Epithelial cell of esophagus (primary cell): ENCODE data around the gene KLK12.

Experiments
- DNase-seq: peaks from one replicate; pipeline ENCODE4 v3.0.0; 2010; ENCODE audit warnings: low read depth
- H3K4me3 ChIP-seq: 2 replicates; pipeline ENCODE4 v1.5.1; 2011; ENCODE audit warnings: mild to moderate bottlenecking, low read length, control low read depth
- TF ChIP-seq, protein P1 (sequence below): IDR thresholded peaks from 2 replicates; pipeline ENCODE4 v1.5.1; 2011; ENCODE audit warnings: low read depth, mild to moderate bottlenecking, low read length, control low read depth, inconsistent platforms; ENCODE audit not compliant: insufficient read depth; ENCODE audit errors: missing control alignments

Gene KLK12

DNA sequence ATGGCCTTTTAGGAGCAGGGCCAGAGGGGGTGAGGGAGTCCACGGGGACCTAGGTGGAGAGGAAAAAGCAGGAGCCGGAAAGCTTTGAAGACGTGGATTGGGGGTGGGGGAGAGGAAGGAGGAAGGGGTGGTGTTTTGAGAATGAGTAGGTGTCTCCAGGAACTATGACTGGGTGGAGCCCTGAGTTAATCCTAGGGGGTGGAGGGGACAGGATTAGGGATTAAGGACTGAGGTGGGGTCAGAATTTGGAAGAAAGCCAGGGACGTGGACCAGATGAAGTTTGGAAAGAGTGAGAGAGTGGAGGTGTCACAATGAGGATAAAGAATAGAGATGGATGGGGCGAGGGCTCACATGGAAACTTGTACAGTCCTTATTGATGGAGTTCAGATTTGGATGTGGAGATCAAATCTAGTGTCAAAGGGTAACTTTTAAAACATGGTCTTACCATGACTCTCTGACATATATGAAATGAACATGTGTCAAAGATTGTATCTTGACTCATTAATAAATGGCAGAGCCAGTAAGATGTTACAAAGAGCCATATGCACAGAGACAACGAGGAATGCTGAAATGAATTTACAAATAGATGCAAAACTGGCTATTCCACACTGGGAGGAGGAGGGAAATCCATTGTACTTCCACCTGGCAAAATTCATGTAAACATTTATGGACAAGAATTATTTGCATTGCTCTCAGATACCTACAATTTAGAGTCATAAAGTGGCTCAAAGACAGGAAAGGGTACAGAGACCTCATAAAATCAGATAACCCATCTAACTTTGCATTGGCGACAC is 31.8 kb upstream of the KLK12 start:
- no peak overlapping the region for H3K4me3 ChIP-seq
- DNase-seq = no peak
- TF ChIP-seq, protein P1, sequence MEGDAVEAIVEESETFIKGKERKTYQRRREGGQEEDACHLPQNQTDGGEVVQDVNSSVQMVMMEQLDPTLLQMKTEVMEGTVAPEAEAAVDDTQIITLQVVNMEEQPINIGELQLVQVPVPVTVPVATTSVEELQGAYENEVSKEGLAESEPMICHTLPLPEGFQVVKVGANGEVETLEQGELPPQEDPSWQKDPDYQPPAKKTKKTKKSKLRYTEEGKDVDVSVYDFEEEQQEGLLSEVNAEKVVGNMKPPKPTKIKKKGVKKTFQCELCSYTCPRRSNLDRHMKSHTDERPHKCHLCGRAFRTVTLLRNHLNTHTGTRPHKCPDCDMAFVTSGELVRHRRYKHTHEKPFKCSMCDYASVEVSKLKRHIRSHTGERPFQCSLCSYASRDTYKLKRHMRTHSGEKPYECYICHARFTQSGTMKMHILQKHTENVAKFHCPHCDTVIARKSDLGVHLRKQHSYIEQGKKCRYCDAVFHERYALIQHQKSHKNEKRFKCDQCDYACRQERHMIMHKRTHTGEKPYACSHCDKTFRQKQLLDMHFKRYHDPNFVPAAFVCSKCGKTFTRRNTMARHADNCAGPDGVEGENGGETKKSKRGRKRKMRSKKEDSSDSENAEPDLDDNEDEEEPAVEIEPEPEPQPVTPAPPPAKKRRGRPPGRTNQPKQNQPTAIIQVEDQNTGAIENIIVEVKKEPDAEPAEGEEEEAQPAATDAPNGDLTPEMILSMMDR = no peak

DNA sequence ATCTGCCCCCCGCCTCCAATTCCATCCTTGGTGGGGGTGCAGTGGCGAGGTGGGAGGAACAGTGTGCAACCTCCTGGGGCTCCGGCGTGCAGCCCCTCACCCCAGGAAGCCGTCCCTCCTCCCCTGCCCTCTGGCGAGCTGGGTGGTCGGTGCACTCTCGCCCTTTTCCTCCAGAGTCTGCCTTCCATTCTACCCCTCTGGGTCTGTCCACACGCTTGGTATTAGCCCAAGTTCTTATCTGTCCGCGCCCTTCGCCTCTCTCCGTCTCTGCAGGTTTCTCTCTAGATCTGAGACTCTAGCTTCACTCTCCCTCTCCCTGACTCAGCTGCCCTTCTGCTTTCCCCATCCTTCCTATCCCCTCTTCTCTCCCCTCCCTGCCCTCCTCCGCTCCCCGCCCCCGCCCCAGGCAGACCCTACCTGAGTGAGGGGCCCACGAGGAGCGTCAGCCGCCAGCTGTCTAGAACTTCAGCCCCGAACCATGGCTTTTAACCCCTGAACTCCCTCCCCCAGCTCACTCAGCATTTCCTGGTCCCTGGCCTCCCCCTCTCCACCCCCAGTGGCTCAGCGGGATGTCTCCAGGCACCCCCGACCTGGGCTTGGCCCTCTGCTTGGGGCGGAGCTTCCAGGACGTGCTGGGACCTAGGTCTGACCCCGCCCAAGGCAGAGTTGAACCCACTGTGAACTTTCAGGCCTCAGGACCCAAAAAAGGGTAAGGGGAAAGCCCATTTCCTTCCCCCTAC is 30.6 kb upstream of the KLK12 start:
- H3K4me3 ChIP-seq = no peak overlapping the region
- TF ChIP-seq, protein P1 = no peak
- no peak for DNase-seq

DNA sequence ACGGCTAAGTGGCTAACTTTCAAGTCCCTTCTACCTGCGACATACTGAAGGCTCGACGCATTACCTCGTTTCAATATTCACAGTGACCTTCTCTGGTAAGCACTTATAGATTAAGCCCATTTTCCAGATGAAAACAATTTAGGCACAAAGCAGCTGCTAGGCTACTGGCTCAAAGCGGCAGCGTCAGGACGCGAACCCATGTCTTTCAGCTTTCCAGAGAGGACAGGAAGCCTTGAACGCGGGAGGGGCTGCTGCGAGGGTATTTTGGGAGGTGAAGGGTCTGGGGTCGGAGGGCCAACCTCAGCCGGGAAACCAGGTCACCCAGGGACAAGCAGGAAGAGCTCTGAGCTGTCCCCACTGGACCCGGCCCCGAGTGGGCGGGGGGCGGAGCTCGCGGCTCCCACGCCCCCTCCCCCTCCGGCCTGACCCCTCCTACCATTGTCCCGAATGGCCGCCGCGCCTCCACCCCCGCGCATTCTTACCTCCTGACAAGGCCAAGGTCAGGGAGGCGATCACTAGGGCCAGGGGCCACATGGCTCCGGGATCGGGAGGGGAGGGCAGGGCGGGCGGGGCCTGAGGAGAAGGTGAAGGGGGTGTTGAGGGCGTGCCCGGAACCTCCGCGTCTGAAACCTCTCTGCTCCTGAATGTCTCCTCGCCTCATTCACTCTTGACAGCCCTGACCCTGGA is 29.9 kb upstream of the KLK12 start, which contains the start of gene KLK13:
KLK13 (minus strand) TSS at position 559 of the 687 bp plus-strand sequence; CDS start at position 534, 25 bp downstream.
- no peak within 1 kb of the TSS for H3K4me3 ChIP-seq
- TF ChIP-seq, protein P1 = no peak
- no peak for DNase-seq

DNA sequence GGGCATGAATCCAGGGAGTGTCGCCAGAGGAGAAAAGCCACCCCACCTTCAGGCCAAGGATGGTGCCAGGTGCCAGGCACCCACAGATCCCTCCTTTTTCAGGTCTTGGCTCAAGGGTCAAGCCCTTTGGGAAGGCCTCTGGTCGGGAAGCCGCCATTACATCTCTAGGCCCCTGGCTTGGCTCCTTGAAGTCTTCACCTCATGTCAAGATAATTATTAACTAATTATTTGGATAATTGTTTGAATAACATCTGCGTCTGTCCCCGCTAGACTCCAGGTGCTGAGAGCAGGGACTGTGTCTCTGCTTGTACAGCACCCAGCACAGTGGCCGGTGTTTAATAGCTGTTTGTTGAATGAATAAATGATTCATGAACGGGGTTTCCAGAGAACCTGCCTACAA is 28.9 kb upstream of the KLK12 start:
- H3K4me3 ChIP-seq = no peak overlapping the region
- DNase-seq = no peak
- TF ChIP-seq, protein P1 = no peak

DNA sequence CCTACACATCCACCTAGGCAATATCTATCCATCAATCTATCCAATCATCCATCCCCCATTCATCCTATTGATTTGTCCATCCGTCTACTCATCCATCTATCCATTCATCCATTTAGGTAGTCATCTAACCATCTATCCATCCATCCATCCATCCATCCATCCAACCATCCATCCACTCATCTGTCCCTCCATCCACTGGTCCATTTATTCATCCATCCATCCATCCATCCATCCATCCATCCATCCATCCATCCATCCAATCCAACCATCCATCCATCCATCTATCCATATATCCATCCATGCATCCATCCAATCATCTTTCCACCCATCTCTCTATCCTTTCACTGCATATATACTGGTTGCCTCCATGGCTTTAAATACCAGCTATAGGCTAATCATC is 26.2 kb upstream of the KLK12 start:
- TF ChIP-seq, protein P1 = no peak
- DNase-seq = no peak
- no peak overlapping the region for H3K4me3 ChIP-seq

DNA sequence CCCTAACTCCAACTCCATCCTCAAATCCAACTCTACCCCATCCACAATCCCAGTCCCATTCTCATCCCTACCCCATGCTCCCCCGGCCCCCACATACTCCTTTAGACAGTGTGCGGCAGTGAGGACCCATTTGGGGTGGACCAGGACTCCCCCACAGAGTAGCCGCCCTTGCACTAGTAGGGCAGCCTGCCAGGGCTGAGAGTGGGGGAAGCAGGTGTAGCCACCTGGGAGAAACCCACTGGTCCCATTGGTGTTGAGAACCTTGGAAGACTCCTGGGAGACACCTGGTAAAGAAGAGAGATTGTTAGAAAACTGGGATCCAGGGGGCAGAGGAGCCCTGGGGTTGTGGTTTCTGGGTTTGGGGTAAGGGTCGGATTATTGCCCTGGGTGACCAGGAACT is 25.5 kb upstream of the KLK12 start:
- no peak overlapping the region for H3K4me3 ChIP-seq
- DNase-seq = no peak
- TF ChIP-seq, protein P1 = no peak
